ENCODE measurements around the gene HYAL3. TPM values are rescaled to one million over a fixed set of nuclear protein-coding genes. Genes with fewer than 3 reads are reported as not detected.
A peak's percentile ranks its signal among the peaks of the same experiment; 100 is the strongest.

HYAL3 gene
- total RNA-seq, 1 experiment from 2014 or later: 10.3 TPM

DNA sequence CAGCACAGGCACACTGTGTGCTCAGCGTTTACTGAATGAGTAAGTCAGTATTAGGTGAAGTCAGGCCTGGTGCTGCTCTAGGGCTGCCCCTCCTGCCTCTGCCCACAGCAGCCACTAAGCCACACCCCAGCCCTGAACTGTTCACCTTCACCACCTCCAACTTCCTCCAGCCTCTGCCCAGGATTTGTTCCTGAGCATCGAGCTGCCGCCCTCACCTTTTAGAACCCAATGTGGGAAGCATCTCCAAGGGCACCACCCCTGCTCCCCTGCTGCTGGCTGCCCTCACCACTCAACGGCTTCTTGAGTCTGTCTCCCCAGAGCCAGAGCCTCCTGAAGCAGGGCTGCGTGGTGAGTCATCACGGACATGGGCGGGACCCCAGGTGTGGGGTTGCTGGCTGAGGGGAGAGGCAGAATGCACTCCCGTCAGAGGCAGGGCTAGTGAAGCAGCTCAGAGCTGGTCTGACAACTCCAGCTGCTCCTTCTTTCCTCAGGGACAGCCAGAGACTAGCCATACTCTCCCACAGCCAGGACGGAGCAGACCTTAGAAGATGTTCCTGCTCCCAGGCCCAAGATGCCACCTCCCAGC, 17.5 kb upstream of the HYAL3 start:
- DNase-seq (ENCODE audit: low read depth, low spot score) (peak; percentile 93), ATAC-seq (peak; percentile 78)
- BruUV-seq (replicated peaks): no TSS peak
- POLR2A ChIA-PET: interaction anchor here (0.9 to 2.1 kb wide), 8 partner anchors 11 to 37 kb away, joined by 3 to 8 read pairs (median 4); partner anchors contain the start of genes HYAL1, HYAL3, IFRD2 and NAA80
- Histone ChIP-seq H3K4me3 (replicated peaks in 1 of 2; ENCODE audit: low read depth in 1 of 2, low read length in 2 of 2) (peak overlapping the region; percentile 10 to 46), H2AFZ (ENCODE audit: low read depth, low read length, poor library complexity, severe bottlenecking) (no peak overlapping the region), H3K79me2 (ENCODE audit: insufficient read depth, low read length) (peaks cover 51% of the 10 kb centered on the region), H3K27ac (ENCODE audit: low read depth, low read length) (peak overlapping the region; percentile 98), H3K4me2 (ENCODE audit: low read length) (peak overlapping the region; percentile 92), H3K9ac (ENCODE audit: low read length) (peak overlapping the region; percentile 65), H3K4me1 (ENCODE audit: control insufficient read depth in 1 of 2, insufficient read depth in 2 of 2, low read length in 2 of 2) (peaks cover 54 to 82% of the 10 kb centered on the region in 2 experiments), H3K36me3 (ENCODE audit: control insufficient read depth in 1 of 2, insufficient read depth in 2 of 2, low read length in 2 of 2) (peaks cover 2 to 17% of the 10 kb centered on the region in 2 experiments; a peak in 1 of 4 replicates), H4K20me1 (ENCODE audit: insufficient read depth) (no peaks in the 10 kb centered on the region), H3K9me2 (ENCODE audit: insufficient read depth) (no peaks in the 10 kb centered on the region), H3K27me3 (ENCODE audit: insufficient read depth, low read length) (no peaks in the 10 kb centered on the region), H3K9me3 (ENCODE audit: control insufficient read depth in 1 of 2, insufficient read depth in 1 of 2, low read depth in 1 of 2, low read length in 2 of 2) (no peaks in the 10 kb centered on the region)
- CTCF ChIA-PET: interaction anchor here (0.9 to 1.6 kb wide), 5 partner anchors 14 to 122 kb away, joined by 3 to 5 read pairs (median 3); partner anchors contain the start of genes HYAL1, HYAL3 and NAA80
- intact Hi-C loops (cut with micrococcal nuclease): no loop called here
- RAD21 ChIA-PET (ENCODE audit: low non-redundant PET in 1 of 2, low total read pairs in 2 of 2, uncharacterized antibody in 2 of 2, unreplicated experiment in 2 of 2): interaction anchor here in 1 of 2 experiments (0.9 kb wide), 1 partner anchor 17 kb away, joined by 3 read pairs; the partner anchor contains the start of genes HYAL3 and NAA80
- TF ChIP-seq POLR2AphosphoS5 (IDR thresholded peaks at IDR 0.05; ENCODE audit: low read depth, low read length) (peak; percentile 84), YY1 (IDR thresholded peaks at IDR 0.05; ENCODE audit: extremely low read depth, insufficient replicate concordance, low read depth, low read length) (no peak)

DNA sequence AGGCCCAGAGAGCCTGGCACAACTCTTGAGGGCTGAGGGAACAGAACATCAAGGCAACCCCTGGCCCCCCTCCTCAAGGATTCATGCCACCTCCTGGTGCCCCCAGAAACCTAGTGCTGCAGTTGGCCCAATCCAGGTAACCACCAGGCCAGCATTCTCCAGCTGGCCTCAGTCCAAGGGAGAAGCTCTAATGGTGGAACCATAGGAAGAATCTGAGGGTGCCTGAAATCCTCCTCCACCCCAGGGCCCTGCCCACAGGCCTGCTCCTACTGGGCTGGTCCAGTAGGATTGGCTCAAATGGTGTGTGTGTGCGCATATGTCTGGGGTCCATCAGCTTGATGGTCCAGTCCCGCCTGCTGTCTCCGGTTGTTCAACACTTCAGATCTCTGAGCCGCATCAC, 15.6 kb upstream of the HYAL3 start:
- H2AFZ ChIP-seq (ENCODE audit: low read depth, low read length, poor library complexity, severe bottlenecking): no peak overlapping the region
- intact Hi-C loops (cut with micrococcal nuclease): no loop called here
- H3K79me2 ChIP-seq (ENCODE audit: insufficient read depth, low read length): peaks cover 39% of the 10 kb centered on the region
- peaks cover 55 to 74% of the 10 kb centered on the region in 2 experiments for H3K4me1 ChIP-seq (ENCODE audit: control insufficient read depth in 1 of 2, insufficient read depth in 2 of 2, low read length in 2 of 2)
- H3K9ac ChIP-seq (ENCODE audit: low read length): no peak overlapping the region
- no TSS peak for BruUV-seq (replicated peaks)
- no peak overlapping the region for H3K27ac ChIP-seq (ENCODE audit: low read depth, low read length)
- ChIA-PET CTCF (no interaction called here), RAD21 (ENCODE audit: low non-redundant PET in 1 of 2, low total read pairs in 2 of 2, uncharacterized antibody in 2 of 2, unreplicated experiment in 2 of 2) (no interaction called here), POLR2A (interaction anchor here (1.6 to 2.1 kb wide), 3 partner anchors 12 to 23 kb away, joined by 5 to 8 read pairs (median 5); partner anchors contain the start of genes HYAL1, HYAL3, IFRD2 and NAA80)
- H3K36me3 ChIP-seq (ENCODE audit: control insufficient read depth in 1 of 2, insufficient read depth in 2 of 2, low read length in 2 of 2): peaks cover 2 to 17% of the 10 kb centered on the region in 2 experiments; a peak in 1 of 4 replicates
- H3K9me3 ChIP-seq (ENCODE audit: control insufficient read depth in 1 of 2, insufficient read depth in 1 of 2, low read depth in 1 of 2, low read length in 2 of 2): no peaks in the 10 kb centered on the region
- DNase-seq (ENCODE audit: low read depth, low spot score): no peak
- no peak for ATAC-seq
- TF ChIP-seq POLR2AphosphoS5 (IDR thresholded peaks at IDR 0.05; ENCODE audit: low read depth, low read length) (no peak), ZFX (IDR thresholded peaks at IDR 0.05) (no peak), ZNF274 (IDR thresholded peaks at IDR 0.05; ENCODE audit: low read depth, low read length) (no peak), SIN3A (IDR thresholded peaks at IDR 0.05; ENCODE audit: low read depth) (no peak), CTCF (IDR thresholded peaks at IDR 0.05 in 2 of 3, conservative IDR thresholded peaks at IDR 0.05 in 1 of 3; ENCODE audit: borderline replicate concordance in 1 of 3, insufficient read depth in 1 of 3, low read depth in 2 of 3, low read length in 2 of 3) (no peak), SRF (IDR thresholded peaks at IDR 0.05; ENCODE audit: low read depth) (no peak)
- H3K9me2 ChIP-seq (ENCODE audit: insufficient read depth): no peaks in the 10 kb centered on the region
- H3K27me3 ChIP-seq (ENCODE audit: insufficient read depth, low read length): no peaks in the 10 kb centered on the region
- 0 out of 2 replicates have a peak overlapping the region, but pooled peaks have one; percentile 92 for H3K4me2 ChIP-seq (ENCODE audit: low read length)
- no peak overlapping the region for H3K4me3 ChIP-seq (replicated peaks in 1 of 2; ENCODE audit: low read depth in 1 of 2, low read length in 2 of 2)
- H4K20me1 ChIP-seq (ENCODE audit: insufficient read depth): no peaks in the 10 kb centered on the region

All from HCT116 (cell line).